ENCODE measurements around the gene THEMIS2. TPM values are rescaled to one million over a fixed set of nuclear protein-coding genes. Genes with fewer than 3 reads are reported as not detected.

The THEMIS2 gene
- total and polyA plus RNA-seq, 2 of the 13 experiments (the other 11 are each of a cell fraction or from before 2014, with no cell fraction given) = 0.38 to 1.5 TPM

GRCh38 chr1:27849951-27850350 lies 22.4 kb upstream of the THEMIS2 start:
- intact Hi-C loops (cut with micrococcal nuclease; ENCODE audit: unreplicated experiment) (no loop called here), in situ Hi-C loops (cut with HindIII; ENCODE audit: extremely low pct_ligation_motif_present, low pct_unique_long_range_greater_than_20kb) (loop anchor here (10.0 kb wide), 1 partner anchor 85 kb away; the partner anchor contains the start of gene SMPDL3B)
- H3K4me3 ChIP-seq (replicated peaks in 1 of 3; ENCODE audit: insufficient read depth in 1 of 3, low read depth in 2 of 3, low read length in 3 of 3) = no peak overlapping the region
- no peaks in the 10 kb centered on the region for H3K79me2 ChIP-seq (ENCODE audit: insufficient read depth, low read length)
- ATAC-seq (no peak; the same call in 2 of the 3 replicates), FAIRE-seq (no peak), DNase-seq (ENCODE audit: low spot score) (no peak)
- H4K20me1 ChIP-seq (ENCODE audit: insufficient read depth, low read length) = no peaks in the 10 kb centered on the region
- no peaks in the 10 kb centered on the region for H3K9me3 ChIP-seq (ENCODE audit: low read length)
- H3K4me1 ChIP-seq (ENCODE audit: insufficient read depth, low read length) = peaks cover under 1% of the 10 kb centered on the region; the same call in 1 of the 2 replicates
- H3K9ac ChIP-seq (ENCODE audit: insufficient read depth, low read depth, low read length) = no peak overlapping the region
- no peak overlapping the region for H3K4me2 ChIP-seq (ENCODE audit: low read depth, low read length)
- CTCF ChIA-PET (ENCODE audit: low intra/inter-chr PET ratio, low total read pairs) = no interaction called here
- WGBS (ENCODE audit: low lambda C conversion rate) = 100% methylated on average over 7 of the region's 7 CpGs
- no peaks in the 10 kb centered on the region for H3K27me3 ChIP-seq (ENCODE audit: control insufficient read depth in 1 of 2, insufficient read depth in 2 of 2, low read length in 2 of 2)
- POLR2A ChIA-PET = no interaction called here
- no peak overlapping the region for H3K27ac ChIP-seq (ENCODE audit: extremely low read length, insufficient read depth, low read length)
- TF ChIP-seq WIZ (CRISPR knock-in tag; IDR thresholded peaks at IDR 0.05) (no peak), HBP1 (CRISPR knock-in tag; IDR thresholded peaks at IDR 0.05; ENCODE audit: low read depth) (no peak), ZFP41 (CRISPR knock-in tag; IDR thresholded peaks at IDR 0.05; ENCODE audit: borderline replicate concordance) (no peak), TIGD3 (CRISPR knock-in tag; IDR thresholded peaks at IDR 0.05; ENCODE audit: borderline replicate concordance) (no peak), ZBTB8A (CRISPR knock-in tag; IDR thresholded peaks at IDR 0.05; ENCODE audit: borderline replicate concordance, low read depth) (no peak), ZNF354B (CRISPR knock-in tag; IDR thresholded peaks at IDR 0.05) (no peak), PHF21A (CRISPR knock-in tag; IDR thresholded peaks at IDR 0.05) (no peak), MXI1 (IDR thresholded peaks at IDR 0.05; ENCODE audit: borderline replicate concordance, low read depth, low read length) (no peak), TCF7 (IDR thresholded peaks at IDR 0.05; ENCODE audit: low read depth) (no peak)
- TF ChIP-seq, protein P1, sequence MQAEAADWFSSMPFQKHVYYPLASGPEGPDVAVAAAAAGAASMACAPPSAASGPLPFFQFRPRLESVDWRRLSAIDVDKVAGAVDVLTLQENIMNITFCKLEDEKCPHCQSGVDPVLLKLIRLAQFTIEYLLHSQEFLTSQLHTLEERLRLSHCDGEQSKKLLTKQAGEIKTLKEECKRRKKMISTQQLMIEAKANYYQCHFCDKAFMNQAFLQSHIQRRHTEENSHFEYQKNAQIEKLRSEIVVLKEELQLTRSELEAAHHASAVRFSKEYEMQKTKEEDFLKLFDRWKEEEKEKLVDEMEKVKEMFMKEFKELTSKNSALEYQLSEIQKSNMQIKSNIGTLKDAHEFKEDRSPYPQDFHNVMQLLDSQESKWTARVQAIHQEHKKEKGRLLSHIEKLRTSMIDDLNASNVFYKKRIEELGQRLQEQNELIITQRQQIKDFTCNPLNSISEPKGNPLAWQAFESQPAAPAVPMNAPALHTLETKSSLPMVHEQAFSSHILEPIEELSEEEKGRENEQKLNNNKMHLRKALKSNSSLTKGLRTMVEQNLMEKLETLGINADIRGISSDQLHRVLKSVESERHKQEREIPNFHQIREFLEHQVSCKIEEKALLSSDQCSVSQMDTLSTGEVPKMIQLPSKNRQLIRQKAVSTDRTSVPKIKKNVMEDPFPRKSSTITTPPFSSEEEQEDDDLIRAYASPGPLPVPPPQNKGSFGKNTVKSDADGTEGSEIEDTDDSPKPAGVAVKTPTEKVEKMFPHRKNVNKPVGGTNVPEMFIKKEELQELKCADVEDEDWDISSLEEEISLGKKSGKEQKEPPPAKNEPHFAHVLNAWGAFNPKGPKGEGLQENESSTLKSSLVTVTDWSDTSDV (CRISPR knock-in tag; IDR thresholded peaks at IDR 0.05) = no peak
- TF ChIP-seq, protein P2, sequence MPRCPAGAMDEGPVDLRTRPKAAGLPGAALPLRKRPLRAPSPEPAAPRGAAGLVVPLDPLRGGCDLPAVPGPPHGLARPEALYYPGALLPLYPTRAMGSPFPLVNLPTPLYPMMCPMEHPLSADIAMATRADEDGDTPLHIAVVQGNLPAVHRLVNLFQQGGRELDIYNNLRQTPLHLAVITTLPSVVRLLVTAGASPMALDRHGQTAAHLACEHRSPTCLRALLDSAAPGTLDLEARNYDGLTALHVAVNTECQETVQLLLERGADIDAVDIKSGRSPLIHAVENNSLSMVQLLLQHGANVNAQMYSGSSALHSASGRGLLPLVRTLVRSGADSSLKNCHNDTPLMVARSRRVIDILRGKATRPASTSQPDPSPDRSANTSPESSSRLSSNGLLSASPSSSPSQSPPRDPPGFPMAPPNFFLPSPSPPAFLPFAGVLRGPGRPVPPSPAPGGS (CRISPR knock-in tag; IDR thresholded peaks at IDR 0.05) = no peak
- TF ChIP-seq, protein P3, sequence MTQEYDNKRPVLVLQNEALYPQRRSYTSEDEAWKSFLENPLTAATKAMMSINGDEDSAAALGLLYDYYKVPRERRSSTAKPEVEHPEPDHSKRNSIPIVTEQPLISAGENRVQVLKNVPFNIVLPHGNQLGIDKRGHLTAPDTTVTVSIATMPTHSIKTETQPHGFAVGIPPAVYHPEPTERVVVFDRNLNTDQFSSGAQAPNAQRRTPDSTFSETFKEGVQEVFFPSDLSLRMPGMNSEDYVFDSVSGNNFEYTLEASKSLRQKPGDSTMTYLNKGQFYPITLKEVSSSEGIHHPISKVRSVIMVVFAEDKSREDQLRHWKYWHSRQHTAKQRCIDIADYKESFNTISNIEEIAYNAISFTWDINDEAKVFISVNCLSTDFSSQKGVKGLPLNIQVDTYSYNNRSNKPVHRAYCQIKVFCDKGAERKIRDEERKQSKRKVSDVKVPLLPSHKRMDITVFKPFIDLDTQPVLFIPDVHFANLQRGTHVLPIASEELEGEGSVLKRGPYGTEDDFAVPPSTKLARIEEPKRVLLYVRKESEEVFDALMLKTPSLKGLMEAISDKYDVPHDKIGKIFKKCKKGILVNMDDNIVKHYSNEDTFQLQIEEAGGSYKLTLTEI (CRISPR knock-in tag; conservative IDR thresholded peaks at IDR 0.05) = no peak
- H2AFZ ChIP-seq (ENCODE audit: low read length) = no peak overlapping the region
- H3K36me3 ChIP-seq (replicated peaks in 1 of 2; ENCODE audit: control insufficient read depth in 1 of 2, insufficient read depth in 2 of 2, low read length in 2 of 2) = peaks cover 12 to 54% of the 10 kb centered on the region in 2 experiments
- BruUV-seq (replicated peaks) = no TSS peak

All from HepG2 (cell line).